ENCODE results near the gene TMEM18. TPM values are rescaled to one million over a fixed set of nuclear protein-coding genes. Genes with fewer than 3 reads are reported as not detected.

Gene TMEM18
- polyA plus RNA-seq, 1 of the 3 experiments (the other 2 are of a cell fraction): 29.3 TPM

DNA sequence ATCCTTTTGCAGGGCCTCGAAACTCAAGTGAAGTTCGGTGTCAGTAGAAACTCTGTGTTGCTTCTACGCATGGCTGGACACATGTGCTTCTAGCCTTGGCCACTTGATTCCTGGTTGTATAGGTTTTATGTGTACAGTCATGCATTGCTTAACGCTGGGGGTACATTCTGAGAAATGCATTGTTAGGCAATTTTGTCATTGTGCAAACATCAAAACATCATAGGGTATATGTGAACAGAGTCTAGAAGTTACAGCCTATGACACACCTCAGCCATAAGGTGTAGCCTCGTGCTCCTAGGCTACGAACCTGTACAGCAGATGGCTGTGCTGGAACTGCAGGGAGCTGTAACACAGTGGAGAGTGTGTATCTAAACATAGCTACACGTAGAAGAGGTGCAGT is 39.4 kb downstream of the TMEM18 start (continued):
- TF ChIP-seq RXRA (IDR thresholded peaks at IDR 0.05; ENCODE audit: borderline replicate concordance, low read depth): no peak
- TF ChIP-seq, protein P1, sequence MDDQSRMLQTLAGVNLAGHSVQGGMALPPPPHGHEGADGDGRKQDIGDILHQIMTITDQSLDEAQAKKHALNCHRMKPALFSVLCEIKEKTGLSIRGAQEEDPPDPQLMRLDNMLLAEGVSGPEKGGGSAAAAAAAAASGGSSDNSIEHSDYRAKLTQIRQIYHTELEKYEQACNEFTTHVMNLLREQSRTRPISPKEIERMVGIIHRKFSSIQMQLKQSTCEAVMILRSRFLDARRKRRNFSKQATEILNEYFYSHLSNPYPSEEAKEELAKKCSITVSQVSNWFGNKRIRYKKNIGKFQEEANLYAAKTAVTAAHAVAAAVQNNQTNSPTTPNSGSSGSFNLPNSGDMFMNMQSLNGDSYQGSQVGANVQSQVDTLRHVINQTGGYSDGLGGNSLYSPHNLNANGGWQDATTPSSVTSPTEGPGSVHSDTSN (IDR thresholded peaks at IDR 0.05): no peak

DNA sequence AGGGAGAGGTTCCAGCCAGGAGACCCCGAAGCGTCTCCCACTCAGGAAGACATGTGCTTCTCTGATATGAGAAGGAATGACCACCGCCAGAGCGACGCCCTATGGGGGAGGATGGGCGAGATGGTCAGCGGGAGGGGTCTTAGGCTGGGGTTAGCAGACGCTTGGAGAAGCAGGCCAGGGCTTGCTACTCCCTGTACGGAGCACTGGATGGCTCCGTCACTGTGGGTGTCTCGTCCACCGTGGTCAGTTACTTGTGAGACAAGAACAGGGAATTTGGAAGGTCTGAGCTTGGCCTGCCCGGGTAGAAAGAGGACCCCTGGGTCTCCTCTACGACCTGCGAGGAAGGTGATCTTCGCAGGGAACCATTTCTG is 39.8 kb downstream of the TMEM18 start:
- ChIA-PET POLR2A (no interaction called here), CTCF (interaction anchor here (0.6 to 8.0 kb wide), 39 partner anchors 8 to 427 kb away, joined by 3 to 124 read pairs (median 4); partner anchors contain the start of gene ALKAL2)
- WGBS (ENCODE audit: low lambda C conversion rate): 36% methylated on average over 14 of the region's 16 CpGs
- Histone ChIP-seq H4K20me1 (ENCODE audit: insufficient read depth) (no peaks in the 10 kb centered on the region), H3K36me3 (replicated peaks in 1 of 2; ENCODE audit: control insufficient read depth in 1 of 2, insufficient read depth in 2 of 2, low read length in 1 of 2) (no peaks in the 10 kb centered on the region), H3K4me2 (no peak overlapping the region), H3K9ac (no peak overlapping the region), H3K9me2 (no peaks in the 10 kb centered on the region), H3K4me1 (ENCODE audit: control insufficient read depth in 1 of 2, insufficient read depth in 2 of 2, low read depth in 1 of 2, low read length in 1 of 2) (peaks cover 0 to 11% of the 10 kb centered on the region in 2 experiments; a peak in 2 of 4 replicates), H2AFZ (ENCODE audit: low read depth) (no peak overlapping the region), H3K27ac (ENCODE audit: low read depth in 2 of 2, low read length in 1 of 2) (no peak overlapping the region), H3K4me3 (ENCODE audit: low read depth in 2 of 2, low read length in 1 of 2) (no peak overlapping the region), H3K9me3 (no peaks in the 10 kb centered on the region), H3F3A (replicated peaks; ENCODE audit: insufficient read depth) (no peaks in the 10 kb centered on the region), H3K27me3 (ENCODE audit: insufficient read depth) (no peaks in the 10 kb centered on the region), H3K79me2 (ENCODE audit: insufficient read depth) (no peaks in the 10 kb centered on the region)
- TF ChIP-seq, protein P2, sequence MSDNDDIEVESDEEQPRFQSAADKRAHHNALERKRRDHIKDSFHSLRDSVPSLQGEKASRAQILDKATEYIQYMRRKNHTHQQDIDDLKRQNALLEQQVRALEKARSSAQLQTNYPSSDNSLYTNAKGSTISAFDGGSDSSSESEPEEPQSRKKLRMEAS (IDR thresholded peaks at IDR 0.05; ENCODE audit: low read depth): no peak
- TF ChIP-seq FOXJ3 (CRISPR knock-in tag; IDR thresholded peaks at IDR 0.05) (no peak), RAD21 (IDR thresholded peaks at IDR 0.05; ENCODE audit: low read length) (no peak), SMC3 (IDR thresholded peaks at IDR 0.05; ENCODE audit: low read depth, low read length) (no peak), RXRA (IDR thresholded peaks at IDR 0.05; ENCODE audit: borderline replicate concordance, low read depth) (no peak), NFIC (IDR thresholded peaks at IDR 0.05; ENCODE audit: borderline replicate concordance) (no peak), GATA2 (CRISPR knock-in tag; IDR thresholded peaks at IDR 0.05) (no peak), TCF12 (IDR thresholded peaks at IDR 0.05) (no peak), POLR2AphosphoS5 (IDR thresholded peaks at IDR 0.05; ENCODE audit: low read depth, low read length) (no peak)
- TF ChIP-seq, protein P1 (IDR thresholded peaks at IDR 0.05): no peak
- TF ChIP-seq, protein P3, sequence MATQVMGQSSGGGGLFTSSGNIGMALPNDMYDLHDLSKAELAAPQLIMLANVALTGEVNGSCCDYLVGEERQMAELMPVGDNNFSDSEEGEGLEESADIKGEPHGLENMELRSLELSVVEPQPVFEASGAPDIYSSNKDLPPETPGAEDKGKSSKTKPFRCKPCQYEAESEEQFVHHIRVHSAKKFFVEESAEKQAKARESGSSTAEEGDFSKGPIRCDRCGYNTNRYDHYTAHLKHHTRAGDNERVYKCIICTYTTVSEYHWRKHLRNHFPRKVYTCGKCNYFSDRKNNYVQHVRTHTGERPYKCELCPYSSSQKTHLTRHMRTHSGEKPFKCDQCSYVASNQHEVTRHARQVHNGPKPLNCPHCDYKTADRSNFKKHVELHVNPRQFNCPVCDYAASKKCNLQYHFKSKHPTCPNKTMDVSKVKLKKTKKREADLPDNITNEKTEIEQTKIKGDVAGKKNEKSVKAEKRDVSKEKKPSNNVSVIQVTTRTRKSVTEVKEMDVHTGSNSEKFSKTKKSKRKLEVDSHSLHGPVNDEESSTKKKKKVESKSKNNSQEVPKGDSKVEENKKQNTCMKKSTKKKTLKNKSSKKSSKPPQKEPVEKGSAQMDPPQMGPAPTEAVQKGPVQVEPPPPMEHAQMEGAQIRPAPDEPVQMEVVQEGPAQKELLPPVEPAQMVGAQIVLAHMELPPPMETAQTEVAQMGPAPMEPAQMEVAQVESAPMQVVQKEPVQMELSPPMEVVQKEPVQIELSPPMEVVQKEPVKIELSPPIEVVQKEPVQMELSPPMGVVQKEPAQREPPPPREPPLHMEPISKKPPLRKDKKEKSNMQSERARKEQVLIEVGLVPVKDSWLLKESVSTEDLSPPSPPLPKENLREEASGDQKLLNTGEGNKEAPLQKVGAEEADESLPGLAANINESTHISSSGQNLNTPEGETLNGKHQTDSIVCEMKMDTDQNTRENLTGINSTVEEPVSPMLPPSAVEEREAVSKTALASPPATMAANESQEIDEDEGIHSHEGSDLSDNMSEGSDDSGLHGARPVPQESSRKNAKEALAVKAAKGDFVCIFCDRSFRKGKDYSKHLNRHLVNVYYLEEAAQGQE (IDR thresholded peaks at IDR 0.05; ENCODE audit: low read depth, low read length): no peak
- DNase-seq: no peak

All from SK-N-SH (cell line).